ENCODE data around the gene HOXD10. TPM values are rescaled to one million over a fixed set of nuclear protein-coding genes. Genes with fewer than 3 reads are reported as not detected.
A peak's percentile ranks its signal among the peaks of the same experiment; 100 is the strongest.

Gene HOXD10
- total RNA-seq, 3 donors from 2014 or later: 1.6 to 5.2 TPM; not detected in 1

- no peak for DNase-seq (ENCODE audit: low spot score in 2 of 2)
- Histone ChIP-seq H3K9me3 (peaks cover 0 to 13% of the 10 kb centered on the region in 2 donors), H3K4me3 (no peak overlapping the region), H3K36me3 (no peaks in the 10 kb centered on the region), H3K4me1 (no peaks in the 10 kb centered on the region), H3K27ac (no peak overlapping the region), H3K27me3 (peaks cover 6 to 100% of the 10 kb centered on the region in 2 donors)
- intact Hi-C loops (cut with DNase I; ENCODE audit: low total_unique reads): loop anchor here (10.0 kb wide), 1 partner anchor 401 kb away; no protein-coding TSS in a partner anchor
- TF ChIP-seq POLR2A (IDR thresholded peaks at IDR 0.05): no peak
- TF ChIP-seq CTCF (IDR thresholded peaks at IDR 0.05): peak in 1 of 3 donors; percentile 8
These were observed 30.5 kb upstream of the HOXD10 start for GRCh38 chr2:176085861-176086771.

GRCh38 chr2:176087330-176088047 is 29.1 kb upstream of the HOXD10 start:
- Histone ChIP-seq H3K4me3 (peak overlapping the region in 1 of 3 donors; percentile 55), H3K27ac (no peak overlapping the region), H3K9me3 (peaks cover 0 to 9% of the 10 kb centered on the region in 2 donors), H3K36me3 (no peaks in the 10 kb centered on the region), H3K27me3 (peaks cover 6 to 100% of the 10 kb centered on the region in 2 donors), H3K4me1 (no peaks in the 10 kb centered on the region)
- intact Hi-C loops (cut with DNase I; ENCODE audit: low total_unique reads): loop anchor here (10.0 kb wide), 1 partner anchor 403 kb away; no protein-coding TSS in a partner anchor
- TF ChIP-seq POLR2AphosphoS5 (IDR thresholded peaks at IDR 0.05) (no peak), CTCF (IDR thresholded peaks at IDR 0.05) (no peak), POLR2A (IDR thresholded peaks at IDR 0.05) (no peak)
- DNase-seq (ENCODE audit: low spot score in 2 of 2): no peak

- Histone ChIP-seq H3K36me3 (no peaks in the 10 kb centered on the region), H3K27ac (no peak overlapping the region), H3K9me3 (peaks cover 0 to 9% of the 10 kb centered on the region in 2 donors), H3K4me1 (peaks cover 4% of the 10 kb centered on the region in 2 donors), H3K4me3 (peak overlapping the region in 2 of 3 donors; percentile 27 to 55), H3K27me3 (peaks cover 12 to 100% of the 10 kb centered on the region in 2 donors)
- DNase-seq (ENCODE audit: low spot score in 2 of 2): no peak
- TF ChIP-seq POLR2A (IDR thresholded peaks at IDR 0.05) (no peak), CTCF (IDR thresholded peaks at IDR 0.05) (peak in 2 of 3 donors; percentile 58 to 67), POLR2AphosphoS5 (IDR thresholded peaks at IDR 0.05) (no peak)
- intact Hi-C loops (cut with DNase I; ENCODE audit: low total_unique reads): loop anchor here (10.0 kb wide), 1 partner anchor 403 kb away; no protein-coding TSS in a partner anchor
These were observed 28.3 kb upstream of the HOXD10 start for GRCh38 chr2:176088048-176088936.

- H3K27me3 ChIP-seq: peaks cover 16 to 99% of the 10 kb centered on the region in 2 donors
- TF ChIP-seq CTCF (IDR thresholded peaks at IDR 0.05) (no peak), POLR2A (IDR thresholded peaks at IDR 0.05) (no peak), POLR2AphosphoS5 (IDR thresholded peaks at IDR 0.05) (no peak)
- no peaks in the 10 kb centered on the region for H3K9me3 ChIP-seq
- peaks cover 5% of the 10 kb centered on the region in 2 donors for H3K4me1 ChIP-seq
- H3K36me3 ChIP-seq: no peaks in the 10 kb centered on the region
- intact Hi-C loops (cut with DNase I; ENCODE audit: low total_unique reads): loop anchor here (10.0 kb wide), 1 partner anchor 404 kb away; no protein-coding TSS in a partner anchor
- no peak overlapping the region for H3K4me3 ChIP-seq
- no peak for DNase-seq (ENCODE audit: low spot score in 2 of 2)
- no peak overlapping the region for H3K27ac ChIP-seq
These were observed 27.4 kb upstream of the HOXD10 start for GRCh38 chr2:176088937-176089842.
